SK-N-SH (cell line): ENCODE results near the gene HOXB9. TPM values are rescaled to one million over a fixed set of nuclear protein-coding genes. Genes with fewer than 3 reads are reported as not detected.

Experiments
- CTCF ChIA-PET: fragments of 300-600, 350-600 bp; formaldehyde crosslinking; extraction: SDS; loops from one replicate; lab custom pipeline; 2021; lab: Yijun Ruan, JAX
- POLR2A ChIA-PET: fragments of 350-600 bp; sonication (Branson Sonifier 250); formaldehyde crosslinking; extraction: SDS; loops from one replicate; lab custom pipeline; 2020; ENCODE audit warnings: antibody characterized with exemption, inconsistent platforms; lab: Yijun Ruan, JAX
- DNase-seq: peaks from one replicate; pipeline ENCODE4 v3.0.0; 2012
- H2AFZ ChIP-seq: fragments of 200-600 bp; sonication (generic); 2 replicates; pipeline ENCODE4 v1.8.1; 2016; ENCODE audit warnings: antibody characterized with exemption, mild to moderate bottlenecking, low read depth
- H3F3A ChIP-seq: fragments of 200-600 bp; sonication (generic); replicated peaks from 2 replicates; pipeline ENCODE3; 2016; ENCODE audit warnings: antibody characterized with exemption, mild to moderate bottlenecking; ENCODE audit not compliant: insufficient read depth
- H3K27ac ChIP-seq, 2 experiments: fragments of 200-500 bp in 1 of 2; fragments of 200-600 bp in 1 of 2; sonication (Bioruptor generic) in 1 of 2; sonication (generic), shearing (Covaris generic) in 1 of 2; 2 replicates each; pipeline versions ENCODE4 v1.5.1 to v1.6.1; 2014 to 2016; ENCODE audit warnings: low read depth in 2 of 2, inconsistent platforms in 1 of 2, low read length in 1 of 2, mild to moderate bottlenecking in 1 of 2, mixed read lengths in 1 of 2
- H3K27me3 ChIP-seq: fragments of 200-600 bp; sonication (generic), shearing (Covaris generic); 2 replicates; pipeline ENCODE4 v1.6.1; 2016; ENCODE audit warnings: mixed run types; ENCODE audit not compliant: insufficient read depth
- H3K36me3 ChIP-seq, 2 experiments: fragments of 200-500 bp in 1 of 2; fragments of 200-600 bp in 1 of 2; sonication (Bioruptor generic) in 1 of 2; sonication (generic) in 1 of 2; replicated peaks in 1 of 2; 2 replicates each; pipeline versions ENCODE3 to v1.5.1; 2014 to 2016; ENCODE audit warnings: low read length in 1 of 2, mild to moderate bottlenecking in 1 of 2; ENCODE audit not compliant: insufficient read depth in 2 of 2, control insufficient read depth in 1 of 2
- H3K4me1 ChIP-seq, 2 experiments: fragments of 200-500 bp in 1 of 2; fragments of 200-600 bp in 1 of 2; sonication (Bioruptor generic) in 1 of 2; sonication (generic), shearing (Covaris generic) in 1 of 2; 2 replicates each; pipeline versions ENCODE4 v1.5.1 to v1.6.1; 2014 to 2016; ENCODE audit warnings: low read depth in 1 of 2, low read length in 1 of 2, mixed run types in 1 of 2; ENCODE audit not compliant: insufficient read depth in 2 of 2, control insufficient read depth in 1 of 2
- H3K4me2 ChIP-seq: fragments of 200-600 bp; sonication (generic), shearing (Covaris generic); 2 replicates; pipeline ENCODE4 v1.6.1; 2017; ENCODE audit warnings: mixed run types
- H3K4me3 ChIP-seq, 2 experiments: fragments of 200-500 bp in 1 of 2; fragments of 200-600 bp in 1 of 2; sonication (Bioruptor generic) in 1 of 2; sonication (generic), shearing (Covaris generic) in 1 of 2; 2 replicates each; pipeline versions ENCODE4 v1.5.1 to v1.8.1; 2014 to 2016; ENCODE audit warnings: low read depth in 2 of 2, inconsistent platforms in 1 of 2, low read length in 1 of 2, mild to moderate bottlenecking in 1 of 2, mixed read lengths in 1 of 2, moderate library complexity in 1 of 2
- H3K79me2 ChIP-seq: fragments of 200-600 bp; sonication (generic); 2 replicates; pipeline ENCODE4 v1.8.1; 2017; ENCODE audit warnings: mild to moderate bottlenecking; ENCODE audit not compliant: insufficient read depth
- H3K9ac ChIP-seq: fragments of 200-600 bp; sonication (generic); 2 replicates; pipeline ENCODE4 v1.6.1; 2017; ENCODE audit warnings: mixed run types
- H3K9me2 ChIP-seq: fragments of 200-600 bp; sonication (generic); 2 replicates; pipeline ENCODE4 v1.6.1; 2017; ENCODE audit warnings: mixed run types
- H3K9me3 ChIP-seq: fragments of 200-600 bp; sonication (generic); 2 replicates; pipeline ENCODE4 v1.6.1; 2017; ENCODE audit warnings: mixed run types, mild to moderate bottlenecking, moderate library complexity
- H4K20me1 ChIP-seq: fragments of 200-600 bp; sonication (generic); 2 replicates; pipeline ENCODE4 v1.6.1; 2017; ENCODE audit warnings: mild to moderate bottlenecking, mixed run types; ENCODE audit not compliant: insufficient read depth
- ELF1 ChIP-seq: IDR thresholded peaks from 2 replicates; pipeline ENCODE4 v1.4.0; 2012
- EP300 ChIP-seq, 2 experiments: IDR thresholded peaks; 2 replicates each; pipeline versions ENCODE4 v1.4.0 to v1.6.1; 2012; ENCODE audit warnings: borderline replicate concordance in 1 of 2, low read depth in 1 of 2, low read length in 1 of 2
- EZH2phosphoT487 ChIP-seq: fragments of 200-600 bp; sonication (generic); IDR thresholded peaks from 2 replicates; pipeline ENCODE4 v1.6.1; 2017; ENCODE audit warnings: low read depth, mixed run types, mild to moderate bottlenecking, antibody characterized with exemption, moderate library complexity, borderline replicate concordance
- FOXJ3 ChIP-seq: sonication (generic); formaldehyde crosslinking; IDR thresholded peaks from 2 replicates; pipeline ENCODE4 v1.5.1; 2020; ENCODE audit warnings: mild to moderate bottlenecking, missing genetic modification reagents
- FOXM1 ChIP-seq: IDR thresholded peaks from 2 replicates; pipeline ENCODE4 v1.4.0; 2012; ENCODE audit warnings: low read depth, mild to moderate bottlenecking
- GABPA ChIP-seq: IDR thresholded peaks from 2 replicates; pipeline ENCODE4 v1.4.0; 2012; ENCODE audit warnings: low read depth, mild to moderate bottlenecking
- GATA2 ChIP-seq: sonication (generic); formaldehyde crosslinking; IDR thresholded peaks from 2 replicates; pipeline ENCODE4 v1.5.0; 2020; ENCODE audit warnings: mild to moderate bottlenecking, missing genetic modification reagents
- JUND ChIP-seq: IDR thresholded peaks from 2 replicates; pipeline ENCODE4 v1.4.0; 2012
- MEF2A ChIP-seq: IDR thresholded peaks from 2 replicates; pipeline ENCODE4 v1.4.0; 2012; ENCODE audit warnings: low read depth, borderline replicate concordance
- MXI1 ChIP-seq: IDR thresholded peaks from 2 replicates; pipeline ENCODE4 v1.6.1; 2012; ENCODE audit warnings: mild to moderate bottlenecking, low read depth, low read length, improper control_type of control experiment
- NFIC ChIP-seq: IDR thresholded peaks from 2 replicates; pipeline ENCODE4 v1.4.0; 2012; ENCODE audit warnings: borderline replicate concordance
- RAD21 ChIP-seq: IDR thresholded peaks from 2 replicates; pipeline ENCODE4 v1.6.1; 2012; ENCODE audit warnings: mild to moderate bottlenecking, low read length
- RFX5 ChIP-seq: IDR thresholded peaks from 2 replicates; pipeline ENCODE4 v1.6.1; 2012; ENCODE audit warnings: mild to moderate bottlenecking, improper control_type of control experiment, low read length
- SIN3A ChIP-seq: IDR thresholded peaks from 2 replicates; pipeline ENCODE4 v1.6.1; 2012; ENCODE audit warnings: low read depth, mild to moderate bottlenecking, low read length, moderate library complexity, borderline replicate concordance
- TCF12 ChIP-seq: IDR thresholded peaks from 2 replicates; pipeline ENCODE4 v1.4.0; 2012
- USF1 ChIP-seq: IDR thresholded peaks from 2 replicates; pipeline ENCODE4 v1.4.0; 2012; ENCODE audit warnings: low read depth, borderline replicate concordance
- USF2 ChIP-seq: fragments of 150-350 bp; IDR thresholded peaks from 2 replicates; pipeline ENCODE4 v1.6.1; 2017; ENCODE audit warnings: antibody characterized with exemption, low read length, low read depth, borderline replicate concordance
- WGBS: methylation state at CpG from one replicate; pipeline ENCODE4 v1.1.6; 2017; ENCODE audit warnings: low lambda C conversion rate; 5-methylcytosine and 5-hydroxymethylcytosine counted together
- polyA plus RNA-seq, 3 experiments: library from polyadenylated mRNA; depleted of rRNA; stranded (reverse); fragments of >200 nt; gene quantifications; 2 replicates each; pipeline ENCODE4 v1.2.3, GENCODE V29; 2012
- TF ChIP-seq, protein P1 (sequence below): fragments of 150-350 bp; IDR thresholded peaks from 2 replicates; pipeline ENCODE4 v1.6.1; 2016; ENCODE audit warnings: mild to moderate bottlenecking, low read depth, low read length
- TF ChIP-seq, protein P2 (sequence below): IDR thresholded peaks from 2 replicates; pipeline ENCODE4 v1.4.0; 2012; ENCODE audit warnings: low read depth, borderline replicate concordance
- TF ChIP-seq, protein P3 (sequence below): IDR thresholded peaks from 2 replicates; pipeline ENCODE4; 2012

Gene HOXB9
- polyA plus RNA-seq, 1 of the 3 experiments (the other 2 are of a cell fraction), result not detected

DNA sequence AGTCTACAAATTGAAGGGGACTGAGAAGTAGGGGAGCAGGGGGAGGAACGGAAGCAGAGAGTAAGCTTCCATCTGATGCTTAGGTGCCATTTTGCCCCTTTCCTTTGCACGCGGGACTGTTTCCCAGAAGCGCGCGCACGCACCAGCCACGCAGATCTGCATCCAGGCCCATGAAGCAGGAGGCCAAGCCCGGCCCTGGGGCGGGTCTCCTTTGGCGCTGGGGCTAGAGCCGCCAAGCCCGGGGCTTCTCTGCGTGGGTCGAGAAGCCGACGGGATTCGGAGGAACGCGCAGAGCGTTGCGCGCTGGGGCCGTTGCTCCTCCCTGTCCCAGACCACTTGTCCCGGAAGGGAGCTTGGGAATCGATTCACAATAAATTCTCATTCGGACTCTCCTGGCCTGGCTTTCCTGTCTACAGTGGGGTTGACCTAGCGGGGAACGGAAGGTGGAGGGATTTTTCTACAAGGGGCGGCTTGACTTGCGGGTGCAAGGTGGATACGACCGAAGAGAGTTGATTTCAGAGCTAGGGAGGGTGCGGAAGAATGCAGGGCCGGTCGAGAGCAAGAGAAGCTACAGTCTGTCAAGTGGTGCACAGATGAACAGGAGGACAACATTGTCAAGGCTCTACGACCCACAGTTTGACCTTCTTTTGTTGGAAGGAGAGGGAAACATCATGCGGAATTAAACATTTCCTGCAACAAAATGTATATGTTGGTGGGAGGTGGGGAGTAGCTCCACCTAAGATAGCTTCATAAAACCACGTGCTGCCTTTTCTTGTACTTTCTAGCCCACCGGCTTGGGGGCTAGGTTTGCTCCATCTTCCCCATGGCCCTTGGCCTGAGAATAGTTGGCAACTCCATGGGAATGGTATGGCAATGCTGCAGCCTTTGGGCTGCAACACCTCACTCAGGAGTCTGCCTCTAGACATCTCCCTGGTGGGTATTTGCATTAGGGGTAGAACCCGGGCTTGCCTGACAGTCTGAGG, 4.5 kb downstream of the HOXB9 start:
- H2AFZ ChIP-seq, result no peak overlapping the region
- H3K9me3 ChIP-seq, result no peaks in the 10 kb centered on the region
- no peaks in the 10 kb centered on the region for H3K36me3 ChIP-seq
- H3F3A ChIP-seq, result no peaks in the 10 kb centered on the region
- H3K27ac ChIP-seq, result no peak overlapping the region
- no peak for DNase-seq
- H3K4me2 ChIP-seq, result no peak overlapping the region
- no peak for TF ChIP-seq ELF1
- H3K9ac ChIP-seq, result no peak overlapping the region
- peaks cover 98% of the 10 kb centered on the region for H3K27me3 ChIP-seq
- peaks cover 11% of the 10 kb centered on the region; the same call in 1 of the 2 replicates for H4K20me1 ChIP-seq
- ChIA-PET POLR2A (no interaction called here), CTCF (interaction anchor here (0.6 to 7.6 kb wide), 18 partner anchors 8 to 595 kb away, joined by 3 to 59 read pairs (median 3); no protein-coding TSS in a partner anchor)
- H3K4me1 ChIP-seq, result no peaks in the 10 kb centered on the region
- no peaks in the 10 kb centered on the region for H3K79me2 ChIP-seq
- WGBS, result 26% methylated on average over 37 of the region's 41 CpGs
- no peaks in the 10 kb centered on the region for H3K9me2 ChIP-seq
- no peak overlapping the region for H3K4me3 ChIP-seq

- no peak overlapping the region for H3K9ac ChIP-seq
- CTCF ChIA-PET, result interaction anchor here (0.6 to 7.6 kb wide), 9 partner anchors 16 to 356 kb away, joined by 3 to 59 read pairs (median 3); partner anchors contain the start of gene HOXB5
- H3K4me1 ChIP-seq, result no peaks in the 10 kb centered on the region
- 15% methylated on average over 6 of the region's 6 CpGs for WGBS
- no peaks in the 10 kb centered on the region for H3K9me3 ChIP-seq
- H4K20me1 ChIP-seq, result peaks cover 20% of the 10 kb centered on the region
- no peaks in the 10 kb centered on the region for H3K9me2 ChIP-seq
- no peaks in the 10 kb centered on the region for H3K79me2 ChIP-seq
- H2AFZ ChIP-seq, result no peak overlapping the region
- H3K36me3 ChIP-seq, result no peaks in the 10 kb centered on the region
- TF ChIP-seq, protein P1, sequence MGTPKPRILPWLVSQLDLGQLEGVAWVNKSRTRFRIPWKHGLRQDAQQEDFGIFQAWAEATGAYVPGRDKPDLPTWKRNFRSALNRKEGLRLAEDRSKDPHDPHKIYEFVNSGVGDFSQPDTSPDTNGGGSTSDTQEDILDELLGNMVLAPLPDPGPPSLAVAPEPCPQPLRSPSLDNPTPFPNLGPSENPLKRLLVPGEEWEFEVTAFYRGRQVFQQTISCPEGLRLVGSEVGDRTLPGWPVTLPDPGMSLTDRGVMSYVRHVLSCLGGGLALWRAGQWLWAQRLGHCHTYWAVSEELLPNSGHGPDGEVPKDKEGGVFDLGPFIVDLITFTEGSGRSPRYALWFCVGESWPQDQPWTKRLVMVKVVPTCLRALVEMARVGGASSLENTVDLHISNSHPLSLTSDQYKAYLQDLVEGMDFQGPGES, result no peak
- TF ChIP-seq FOXJ3 (CRISPR knock-in tag) (no peak), USF1 (no peak), EZH2phosphoT487 (no peak), ELF1 (no peak), USF2 (no peak), NFIC (no peak), MEF2A (no peak), GATA2 (CRISPR knock-in tag) (no peak), TCF12 (no peak), JUND (no peak), GABPA (no peak), MXI1 (no peak), RAD21 (no peak), SIN3A (no peak), RFX5 (no peak), FOXM1 (no peak), EP300 (IDR thresholded peaks at IDR 0.05; ENCODE audit: borderline replicate concordance in 1 of 2, low read depth in 1 of 2, low read length in 1 of 2) (no peak)
- TF ChIP-seq, protein P2, sequence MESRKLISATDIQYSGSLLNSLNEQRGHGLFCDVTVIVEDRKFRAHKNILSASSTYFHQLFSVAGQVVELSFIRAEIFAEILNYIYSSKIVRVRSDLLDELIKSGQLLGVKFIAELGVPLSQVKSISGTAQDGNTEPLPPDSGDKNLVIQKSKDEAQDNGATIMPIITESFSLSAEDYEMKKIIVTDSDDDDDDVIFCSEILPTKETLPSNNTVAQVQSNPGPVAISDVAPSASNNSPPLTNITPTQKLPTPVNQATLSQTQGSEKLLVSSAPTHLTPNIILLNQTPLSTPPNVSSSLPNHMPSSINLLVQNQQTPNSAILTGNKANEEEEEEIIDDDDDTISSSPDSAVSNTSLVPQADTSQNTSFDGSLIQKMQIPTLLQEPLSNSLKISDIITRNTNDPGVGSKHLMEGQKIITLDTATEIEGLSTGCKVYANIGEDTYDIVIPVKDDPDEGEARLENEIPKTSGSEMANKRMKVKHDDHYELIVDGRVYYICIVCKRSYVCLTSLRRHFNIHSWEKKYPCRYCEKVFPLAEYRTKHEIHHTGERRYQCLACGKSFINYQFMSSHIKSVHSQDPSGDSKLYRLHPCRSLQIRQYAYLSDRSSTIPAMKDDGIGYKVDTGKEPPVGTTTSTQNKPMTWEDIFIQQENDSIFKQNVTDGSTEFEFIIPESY, result no peak
- TF ChIP-seq, protein P3, sequence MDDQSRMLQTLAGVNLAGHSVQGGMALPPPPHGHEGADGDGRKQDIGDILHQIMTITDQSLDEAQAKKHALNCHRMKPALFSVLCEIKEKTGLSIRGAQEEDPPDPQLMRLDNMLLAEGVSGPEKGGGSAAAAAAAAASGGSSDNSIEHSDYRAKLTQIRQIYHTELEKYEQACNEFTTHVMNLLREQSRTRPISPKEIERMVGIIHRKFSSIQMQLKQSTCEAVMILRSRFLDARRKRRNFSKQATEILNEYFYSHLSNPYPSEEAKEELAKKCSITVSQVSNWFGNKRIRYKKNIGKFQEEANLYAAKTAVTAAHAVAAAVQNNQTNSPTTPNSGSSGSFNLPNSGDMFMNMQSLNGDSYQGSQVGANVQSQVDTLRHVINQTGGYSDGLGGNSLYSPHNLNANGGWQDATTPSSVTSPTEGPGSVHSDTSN, result no peak
- H3K4me3 ChIP-seq, result no peak overlapping the region
- DNase-seq, result no peak
- no peak overlapping the region for H3K27ac ChIP-seq
- POLR2A ChIA-PET, result no interaction called here
- no peaks in the 10 kb centered on the region for H3F3A ChIP-seq
- peaks cover 100% of the 10 kb centered on the region for H3K27me3 ChIP-seq
- H3K4me2 ChIP-seq, result no peak overlapping the region
These were observed 5.6 kb downstream of the HOXB9 start for GRCh38 chr17:48620461-48621139.
